Measurements from ENCODE around the gene SIK1. TPM values are rescaled to one million over a fixed set of nuclear protein-coding genes. Genes with fewer than 3 reads are reported as not detected.

Gene SIK1
- polyA plus RNA-seq, 2 of the 4 experiments (the other 2 are of a cell fraction), result 12.2 to 74.0 TPM

GRCh38 chr21:43369596-43370090 is 57.3 kb downstream of the SIK1 start:
- Histone ChIP-seq H3K4me1 (peaks cover 13% of the 10 kb centered on the region), H3K9me3 (no peaks in the 10 kb centered on the region), H3K4me2 (peak overlapping the region; percentile 64), H3K27ac (peak overlapping the region; percentile 52 to 78; a peak in 4 of 6 replicates), H3K4me3 (no peak overlapping the region)
- no peak for ATAC-seq
- WGBS (ENCODE audit: missing lambda C conversion rate), result 88% methylated on average over 15 of the region's 18 CpGs
- TF ChIP-seq ZNF302 (CRISPR knock-in tag; IDR thresholded peaks at IDR 0.05) (no peak), ZC3H11A (IDR thresholded peaks at IDR 0.05) (no peak), CEBPB (IDR thresholded peaks at IDR 0.05) (no peak), HDAC2 (IDR thresholded peaks at IDR 0.05) (no peak), HMGXB4 (CRISPR knock-in tag; IDR thresholded peaks at IDR 0.05; ENCODE audit: borderline replicate concordance) (no peak), NFE2L2 (conservative IDR thresholded peaks at IDR 0.05; ENCODE audit: low read length) (no peak), HES2 (IDR thresholded peaks at IDR 0.05) (no peak)
- TF ChIP-seq, protein P1, sequence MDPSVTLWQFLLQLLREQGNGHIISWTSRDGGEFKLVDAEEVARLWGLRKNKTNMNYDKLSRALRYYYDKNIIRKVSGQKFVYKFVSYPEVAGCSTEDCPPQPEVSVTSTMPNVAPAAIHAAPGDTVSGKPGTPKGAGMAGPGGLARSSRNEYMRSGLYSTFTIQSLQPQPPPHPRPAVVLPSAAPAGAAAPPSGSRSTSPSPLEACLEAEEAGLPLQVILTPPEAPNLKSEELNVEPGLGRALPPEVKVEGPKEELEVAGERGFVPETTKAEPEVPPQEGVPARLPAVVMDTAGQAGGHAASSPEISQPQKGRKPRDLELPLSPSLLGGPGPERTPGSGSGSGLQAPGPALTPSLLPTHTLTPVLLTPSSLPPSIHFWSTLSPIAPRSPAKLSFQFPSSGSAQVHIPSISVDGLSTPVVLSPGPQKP (IDR thresholded peaks at IDR 0.05; ENCODE audit: low read depth, low read length), result no peak
- DNase-seq (ENCODE audit: low read depth in 1 of 2, low spot score in 1 of 2), result no peak
- no peak for FAIRE-seq
- ChIA-PET POLR2A (no interaction called here), CTCF (no interaction called here)

DNA sequence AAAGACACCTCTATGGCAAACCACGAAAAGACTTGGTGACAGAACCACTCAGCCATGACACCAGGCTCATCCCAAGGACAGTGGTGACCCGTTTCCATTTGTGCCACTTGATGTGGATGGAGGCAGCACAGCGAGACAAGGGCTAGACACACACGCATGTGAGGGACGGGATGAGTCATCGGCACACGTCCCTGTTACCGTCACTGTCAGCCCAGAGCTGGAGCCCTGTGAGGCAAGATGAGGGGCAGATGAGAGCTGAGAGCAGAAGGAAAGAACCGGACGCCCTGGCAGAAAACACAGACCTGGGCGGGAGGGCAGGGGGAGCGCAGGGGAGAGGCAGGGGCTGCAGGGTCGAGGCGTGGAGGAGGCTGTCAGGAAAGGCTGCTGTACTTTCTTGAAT is 57.8 kb downstream of the SIK1 start:
- TF ChIP-seq, protein P2, sequence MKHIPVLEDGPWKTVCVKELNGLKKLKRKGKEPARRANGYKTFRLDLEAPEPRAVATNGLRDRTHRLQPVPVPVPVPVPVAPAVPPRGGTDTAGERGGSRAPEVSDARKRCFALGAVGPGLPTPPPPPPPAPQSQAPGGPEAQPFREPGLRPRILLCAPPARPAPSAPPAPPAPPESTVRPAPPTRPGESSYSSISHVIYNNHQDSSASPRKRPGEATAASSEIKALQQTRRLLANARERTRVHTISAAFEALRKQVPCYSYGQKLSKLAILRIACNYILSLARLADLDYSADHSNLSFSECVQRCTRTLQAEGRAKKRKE (CRISPR knock-in tag; IDR thresholded peaks at IDR 0.05; ENCODE audit: low read depth), result no peak
- 0 out of 2 replicates have a peak, but pooled peaks have one; percentile 10 for TF ChIP-seq FOSL2 (IDR thresholded peaks at IDR 0.05)
- peak; percentile 84 for TF ChIP-seq FOSL2 (CRISPR knock-in tag; IDR thresholded peaks at IDR 0.05)
- no peak for TF ChIP-seq HOXA7 (CRISPR knock-in tag; IDR thresholded peaks at IDR 0.05)
- TF ChIP-seq, protein P3, sequence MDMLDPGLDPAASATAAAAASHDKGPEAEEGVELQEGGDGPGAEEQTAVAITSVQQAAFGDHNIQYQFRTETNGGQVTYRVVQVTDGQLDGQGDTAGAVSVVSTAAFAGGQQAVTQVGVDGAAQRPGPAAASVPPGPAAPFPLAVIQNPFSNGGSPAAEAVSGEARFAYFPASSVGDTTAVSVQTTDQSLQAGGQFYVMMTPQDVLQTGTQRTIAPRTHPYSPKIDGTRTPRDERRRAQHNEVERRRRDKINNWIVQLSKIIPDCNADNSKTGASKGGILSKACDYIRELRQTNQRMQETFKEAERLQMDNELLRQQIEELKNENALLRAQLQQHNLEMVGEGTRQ (IDR thresholded peaks at IDR 0.05), result no peak
- no peak for TF ChIP-seq NFE2L2 (conservative IDR thresholded peaks at IDR 0.05; ENCODE audit: low read length)
- no peak for TF ChIP-seq RAD21 (conservative IDR thresholded peaks at IDR 0.05 in 1 of 2, IDR thresholded peaks at IDR 0.05 in 1 of 2)
- no peak for TF ChIP-seq RFX5 (IDR thresholded peaks at IDR 0.05)
- TF ChIP-seq ZFP36 (IDR thresholded peaks at IDR 0.05; ENCODE audit: borderline replicate concordance, partially characterized antibody), result no peak
- ATAC-seq (peak; percentile 68 to 69; a peak in 5 of 6 replicates), DNase-seq (ENCODE audit: low read depth in 1 of 2, low spot score in 1 of 2) (peak; percentile 42 to 47), FAIRE-seq (no peak)
- 36% methylated on average over 11 of the region's 14 CpGs for WGBS (ENCODE audit: missing lambda C conversion rate)
- Histone ChIP-seq H3K4me1 (peaks cover 13% of the 10 kb centered on the region), H3K27ac (peak overlapping the region; percentile 52 to 78; a peak in 4 of 6 replicates), H3K9me3 (no peaks in the 10 kb centered on the region), H3K4me3 (no peak overlapping the region), H3K4me2 (peak overlapping the region; percentile 64)
- CTCF ChIA-PET, result no interaction called here
- POLR2A ChIA-PET, result no interaction called here

DNA sequence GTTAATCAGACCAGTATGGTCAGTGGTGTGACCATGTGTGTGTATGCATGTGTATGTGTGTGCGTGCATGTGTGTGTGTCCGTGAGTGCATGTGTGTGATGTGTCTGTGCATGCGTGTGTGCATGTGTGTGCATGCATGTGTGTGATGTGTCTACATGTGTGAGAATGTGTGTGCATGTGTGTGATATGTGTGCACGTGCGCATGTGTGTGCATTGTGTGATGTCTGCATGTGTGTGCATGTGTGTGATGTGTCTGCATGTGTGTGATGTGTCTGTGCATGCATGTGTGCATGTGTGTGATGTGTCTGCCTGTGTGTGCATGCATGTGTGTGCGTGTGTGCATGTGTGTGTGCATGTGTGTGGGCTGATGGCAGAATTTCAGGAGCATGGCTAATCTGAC is 58.2 kb downstream of the SIK1 start:
- DNase-seq (ENCODE audit: low read depth in 1 of 2, low spot score in 1 of 2) (no peak), FAIRE-seq (no peak), ATAC-seq (no peak)
- POLR2A ChIA-PET, result no interaction called here
- Histone ChIP-seq H3K4me2 (peak overlapping the region; percentile 64; the same call in 2 of the 3 replicates), H3K4me3 (no peak overlapping the region), H3K9me3 (no peaks in the 10 kb centered on the region), H3K27ac (peak overlapping the region in 1 of 2 experiments; percentile 78; a peak in 1 of 6 replicates), H3K4me1 (peaks cover 13% of the 10 kb centered on the region)
- WGBS (ENCODE audit: missing lambda C conversion rate), result 81% methylated on average over 6 of the region's 6 CpGs
- CTCF ChIA-PET, result no interaction called here
- TF ChIP-seq GATA3 (IDR thresholded peaks at IDR 0.05; ENCODE audit: borderline replicate concordance) (no peak), CTCF (IDR thresholded peaks at IDR 0.05) (no peak), CHD2 (IDR thresholded peaks at IDR 0.05; ENCODE audit: low read length, partially characterized antibody) (no peak), REST (IDR thresholded peaks at IDR 0.05) (no peak), BHLHE40 (IDR thresholded peaks at IDR 0.05; ENCODE audit: low read depth, low read length) (no peak), SMC3 (IDR thresholded peaks at IDR 0.05) (no peak), EP300 (IDR thresholded peaks at IDR 0.05) (no peak), MAX (IDR thresholded peaks at IDR 0.05) (no peak)

Data from A549 (cell line).